Smooth muscle cell of the umbilical artery (primary cell): ENCODE results near the gene MOB2. TPM values are rescaled to one million over a fixed set of nuclear protein-coding genes. Genes with fewer than 3 reads are reported as not detected.

Experiments
- total RNA-seq: library from RNA; depleted of rRNA; stranded (reverse); fragments of >200 nt; gene quantifications from 2 replicates; pipeline ENCODE4 v1.2.3, GENCODE V29; 2014

The MOB2 gene, protein sequence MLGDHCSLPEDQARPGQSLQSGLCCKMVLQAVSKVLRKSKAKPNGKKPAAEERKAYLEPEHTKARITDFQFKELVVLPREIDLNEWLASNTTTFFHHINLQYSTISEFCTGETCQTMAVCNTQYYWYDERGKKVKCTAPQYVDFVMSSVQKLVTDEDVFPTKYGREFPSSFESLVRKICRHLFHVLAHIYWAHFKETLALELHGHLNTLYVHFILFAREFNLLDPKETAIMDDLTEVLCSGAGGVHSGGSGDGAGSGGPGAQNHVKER
- total RNA-seq: 15.5 and 16.3 TPM in 2 replicates

GRCh38 chr11:1486054-1486825 is at the start of gene MOB2:
MOB2 (minus strand) TSS chr11:1486779; CDS start chr11:1486556, 223 bp downstream.

Other genes starting within 250 kb of the MOB2 start
- gene TOLLIP, start 177.1 kb downstream of the MOB2 start, total RNA-seq: 29.4 and 38.8 TPM in 2 replicates
- gene BRSK2, start 96.8 kb downstream of the MOB2 start, total RNA-seq: 0.65 and 0.89 TPM in 2 replicates
- gene DUSP8, start 85.5 kb upstream of the MOB2 start, total RNA-seq: 0.59 and 1.3 TPM in 2 replicates
- gene KRTAP5-1, start 98.5 kb upstream of the MOB2 start, total RNA-seq: not detected in 2 replicates
- gene KRTAP5-2, start 111.5 kb upstream of the MOB2 start, total RNA-seq: not detected in 2 replicates
- not detected in 2 replicates for gene KRTAP5-3, start 121.7 kb upstream of the MOB2 start, total RNA-seq
- gene KRTAP5-4, start 135.4 kb upstream of the MOB2 start, total RNA-seq: not detected in 2 replicates
- gene KRTAP5-5, start 143.0 kb upstream of the MOB2 start, total RNA-seq: not detected in 2 replicates
- gene KRTAP5-6, start 210.4 kb upstream of the MOB2 start, total RNA-seq: not detected in 2 replicates